ENCODE measurements around the gene PSTPIP2. TPM values are rescaled to one million over a fixed set of nuclear protein-coding genes. Genes with fewer than 3 reads are reported as not detected.

PSTPIP2 gene
- total and polyA plus RNA-seq, 2 of the 8 experiments (the other 6 are each of a cell fraction or from before 2014, with no cell fraction given), result 1.8 to 2.4 TPM

DNA sequence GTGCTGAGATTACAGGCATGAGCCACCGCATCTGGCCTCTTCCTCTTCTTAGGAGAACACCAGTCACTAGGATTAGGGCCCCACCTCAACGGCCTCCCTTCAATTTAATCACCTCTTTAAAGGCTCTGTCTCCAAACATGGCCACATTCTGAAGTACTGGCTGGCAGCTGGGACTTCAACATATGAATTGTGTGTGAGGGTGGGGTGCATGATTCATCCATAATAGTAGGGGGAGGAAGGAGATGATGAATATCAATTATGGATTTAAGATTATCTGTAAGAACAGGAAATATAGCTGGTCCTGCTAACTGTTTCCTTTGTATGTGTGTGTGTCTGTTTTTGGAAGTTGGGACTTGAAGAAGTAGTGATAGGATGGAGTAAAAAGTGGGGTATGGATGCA is 90.2 kb downstream of the PSTPIP2 start:
- 95% methylated on average over 2 of the region's 2 CpGs; no CpG with 5 or more reads in 1 of the 2 experiments for WGBS, 2 experiments (ENCODE audit: extremely low coverage in 1 of 2, insufficient coverage in 1 of 2, insufficient read length in 1 of 2, insufficient replicate concordance in 2 of 2, low coverage in 1 of 2, low lambda C conversion rate in 2 of 2, missing lambda C conversion rate in 1 of 2)
- H3K27me3 ChIP-seq (replicated peaks in 1 of 4; ENCODE audit: control insufficient read depth in 3 of 4, extremely low read depth in 1 of 4, insufficient read depth in 3 of 4, low read length in 3 of 4), result no peaks in the 10 kb centered on the region
- no peak overlapping the region for H3K9ac ChIP-seq (replicated peaks in 1 of 4; ENCODE audit: extremely low read depth in 1 of 4, low read depth in 3 of 4, low read length in 3 of 4)
- H3K23ac ChIP-seq (ENCODE audit: insufficient read length), result no peak overlapping the region
- no peak overlapping the region for H3K27ac ChIP-seq (ENCODE audit: low read depth, low read length)
- no peaks in the 10 kb centered on the region for H3K36me3 ChIP-seq (ENCODE audit: control insufficient read depth in 2 of 4, insufficient read depth in 4 of 4, low read length in 3 of 4)
- H3K9me3 ChIP-seq (ENCODE audit: insufficient read depth in 2 of 2, low read depth in 1 of 2, low read length in 1 of 2), result no peaks in the 10 kb centered on the region
- H3K56ac ChIP-seq (replicated peaks; ENCODE audit: insufficient read length, low read depth, low read length), result no peak overlapping the region
- H2BK120ac ChIP-seq (replicated peaks; ENCODE audit: low read depth, low read length), result no peak overlapping the region
- ChIA-PET POLR2A (ENCODE audit: partially characterized antibody) (no interaction called here), CTCF (ENCODE audit: partially characterized antibody) (interaction anchor here (0.7 to 1.3 kb wide), 2 partner anchors 12 to 91 kb away, joined by 4 read pairs; no protein-coding TSS in a partner anchor)
- no peak for DNase-seq (ENCODE audit: low read depth in 1 of 2, low spot score in 2 of 2)
- H3K4me2 ChIP-seq (ENCODE audit: insufficient read depth in 1 of 2, low read depth in 2 of 2, low read length in 2 of 2), result no peak overlapping the region
- H3K4ac ChIP-seq (replicated peaks; ENCODE audit: insufficient read length, low read depth, low read length), result no peak overlapping the region
- H3K18ac ChIP-seq (ENCODE audit: extremely low read depth, low read length), result no peak overlapping the region
- H4K20me1 ChIP-seq (replicated peaks in 1 of 2; ENCODE audit: control insufficient read depth in 1 of 2, insufficient read depth in 2 of 2, low read length in 2 of 2), result no peaks in the 10 kb centered on the region
- no peak overlapping the region for H4K8ac ChIP-seq (ENCODE audit: extremely low read depth, insufficient read depth, low read length)
- H2BK20ac ChIP-seq (ENCODE audit: low read length), result no peak overlapping the region
- TF ChIP-seq RBBP5 (IDR thresholded peaks at IDR 0.05; ENCODE audit: borderline replicate concordance, low read depth, low read length), result no peak
- no peak for TF ChIP-seq SP2 (IDR thresholded peaks at IDR 0.05; ENCODE audit: low read length)
- TF ChIP-seq, protein P1, sequence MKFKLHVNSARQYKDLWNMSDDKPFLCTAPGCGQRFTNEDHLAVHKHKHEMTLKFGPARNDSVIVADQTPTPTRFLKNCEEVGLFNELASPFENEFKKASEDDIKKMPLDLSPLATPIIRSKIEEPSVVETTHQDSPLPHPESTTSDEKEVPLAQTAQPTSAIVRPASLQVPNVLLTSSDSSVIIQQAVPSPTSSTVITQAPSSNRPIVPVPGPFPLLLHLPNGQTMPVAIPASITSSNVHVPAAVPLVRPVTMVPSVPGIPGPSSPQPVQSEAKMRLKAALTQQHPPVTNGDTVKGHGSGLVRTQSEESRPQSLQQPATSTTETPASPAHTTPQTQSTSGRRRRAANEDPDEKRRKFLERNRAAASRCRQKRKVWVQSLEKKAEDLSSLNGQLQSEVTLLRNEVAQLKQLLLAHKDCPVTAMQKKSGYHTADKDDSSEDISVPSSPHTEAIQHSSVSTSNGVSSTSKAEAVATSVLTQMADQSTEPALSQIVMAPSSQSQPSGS (IDR thresholded peaks at IDR 0.05; ENCODE audit: low read length), result no peak
- no peak for TF ChIP-seq BCL11A (IDR thresholded peaks at IDR 0.05; ENCODE audit: low read depth in 2 of 2, low read length in 2 of 2)
- H2BK12ac ChIP-seq (ENCODE audit: low read depth, low read length), result no peak overlapping the region
- H3K79me2 ChIP-seq (ENCODE audit: control insufficient read depth in 1 of 2, insufficient read depth in 2 of 2, low read length in 2 of 2), result no peaks in the 10 kb centered on the region
- H2AFZ ChIP-seq (ENCODE audit: low read length), result no peak overlapping the region
- H4K5ac ChIP-seq (ENCODE audit: insufficient read length, low read depth, low read length), result no peak overlapping the region
- H2BK5ac ChIP-seq (ENCODE audit: low read depth, low read length), result no peak overlapping the region
- H3K14ac ChIP-seq (ENCODE audit: insufficient read length), result no peak overlapping the region
- no peaks in the 10 kb centered on the region for H3K23me2 ChIP-seq (ENCODE audit: low read depth, low read length)
- H3K79me1 ChIP-seq (ENCODE audit: low read depth, low read length), result no peaks in the 10 kb centered on the region
- no peak overlapping the region for H2BK15ac ChIP-seq (ENCODE audit: low read length)
- H3K4me1 ChIP-seq (replicated peaks in 1 of 4; ENCODE audit: control insufficient read depth in 3 of 4, insufficient read depth in 4 of 4, low read length in 3 of 4), result peaks cover 0 to 8% (median 3%) of the 10 kb centered on the region in 4 experiments; a peak in 3 of 7 replicates
- FAIRE-seq, result no peak
- H2AK5ac ChIP-seq (ENCODE audit: low read depth, low read length), result no peak overlapping the region
- no peak overlapping the region for H4K91ac ChIP-seq (replicated peaks; ENCODE audit: insufficient read length, low read length)
- no peak overlapping the region for H3K4me3 ChIP-seq (ENCODE audit: extremely low read depth in 1 of 4, insufficient read depth in 2 of 4, low read depth in 3 of 4, low read length in 4 of 4)
